Astrocyte (in vitro differentiated cells and primary cell): ENCODE results near the gene CEACAM18. TPM values are rescaled to one million over a fixed set of nuclear protein-coding genes. Genes with fewer than 3 reads are reported as not detected.

Source experiments
- DNase-seq: peaks from one replicate; pipeline ENCODE4 v3.0.0-alpha.2; 2010; ENCODE audit warnings: low read depth
- FAIRE-seq: peaks from 2 replicates; lab custom pipeline; 2011; peaks lifted over from hg19 to GRCh38; lab: Jason Lieb, UNC
- H2AFZ ChIP-seq: 2 replicates; pipeline ENCODE4 v1.6.0; 2012; ENCODE audit warnings: low read depth, low read length, inconsistent platforms
- H3K27ac ChIP-seq: 2 replicates; pipeline ENCODE4 v1.5.1; 2011; ENCODE audit warnings: low read depth, low read length, inconsistent platforms
- H3K27me3 ChIP-seq: 2 replicates; pipeline ENCODE4 v1.6.0; 2011; ENCODE audit warnings: low read length, inconsistent platforms; ENCODE audit not compliant: insufficient read depth
- H3K36me3 ChIP-seq: 2 replicates; pipeline ENCODE4 v1.5.1; 2011; ENCODE audit warnings: low read length, inconsistent platforms; ENCODE audit not compliant: insufficient read depth
- H3K4me1 ChIP-seq: 2 replicates; pipeline ENCODE4 v1.5.1; 2011; ENCODE audit warnings: low read length, inconsistent platforms; ENCODE audit not compliant: insufficient read depth
- H3K4me2 ChIP-seq: 2 replicates; pipeline ENCODE4 v1.6.0; 2012; ENCODE audit warnings: low read length, inconsistent platforms
- H3K4me3 ChIP-seq: 2 replicates; pipeline ENCODE4 v1.5.1; 2011; ENCODE audit warnings: low read depth, mild to moderate bottlenecking, low read length, inconsistent platforms; ENCODE audit not compliant: insufficient read depth
- H3K79me2 ChIP-seq: 2 replicates; pipeline ENCODE4 v1.6.0; 2012; ENCODE audit warnings: mild to moderate bottlenecking, low read length, inconsistent platforms; ENCODE audit not compliant: insufficient read depth
- H3K9ac ChIP-seq: 2 replicates; pipeline ENCODE4 v1.6.0; 2012; ENCODE audit warnings: mild to moderate bottlenecking, low read length, inconsistent platforms
- H3K9me3 ChIP-seq: 2 replicates; pipeline ENCODE4 v1.5.1; 2012; ENCODE audit warnings: low read depth, mild to moderate bottlenecking, low read length, inconsistent platforms; ENCODE audit not compliant: insufficient read depth
- H4K20me1 ChIP-seq: 2 replicates; pipeline ENCODE4 v1.6.0; 2012; ENCODE audit warnings: low read length, inconsistent platforms; ENCODE audit not compliant: insufficient read depth
- H3K27ac Mint-ChIP-seq: one replicate; pipeline ENCODE4 v1.8.0; 2021; ENCODE audit warnings: mild to moderate bottlenecking, mixed read lengths; ENCODE audit not compliant: unreplicated experiment
- H3K27me3 Mint-ChIP-seq: one replicate; pipeline ENCODE4 v1.8.0; 2021; ENCODE audit warnings: low read depth, mixed read lengths; ENCODE audit not compliant: unreplicated experiment
- H3K36me3 Mint-ChIP-seq: one replicate; pipeline ENCODE4 v1.8.0; 2021; ENCODE audit warnings: low read depth, mixed read lengths; ENCODE audit not compliant: unreplicated experiment
- H3K4me1 Mint-ChIP-seq: one replicate; pipeline ENCODE4 v1.8.0; 2021; ENCODE audit warnings: low read depth, mixed read lengths; ENCODE audit not compliant: unreplicated experiment
- H3K4me3 Mint-ChIP-seq: one replicate; pipeline ENCODE4 v1.8.0; 2021; ENCODE audit warnings: mild to moderate bottlenecking, moderate library complexity, mixed read lengths; ENCODE audit not compliant: unreplicated experiment
- H3K9me3 Mint-ChIP-seq: one replicate; pipeline ENCODE4 v1.8.0; 2021; ENCODE audit warnings: mild to moderate bottlenecking, mixed read lengths; ENCODE audit not compliant: unreplicated experiment
- CTCF ChIP-seq: IDR thresholded peaks from 2 replicates; pipeline ENCODE4 v1.5.1; 2011; ENCODE audit warnings: low read depth, mild to moderate bottlenecking, inconsistent platforms, low read length, moderate library complexity; ENCODE audit not compliant: insufficient read depth
- EZH2 ChIP-seq: IDR thresholded peaks from 2 replicates; pipeline ENCODE4 v1.6.1; 2012; ENCODE audit warnings: mild to moderate bottlenecking, low read length, inconsistent platforms; ENCODE audit not compliant: insufficient read depth
- total RNA-seq: library from RNA; stranded (reverse); gene quantifications from 2 replicates; pipeline ENCODE4 v1.2.1, GENCODE V29; 2021

CEACAM18 gene
- total RNA-seq, 1 donor from 2014 or later: not detected

DNA sequence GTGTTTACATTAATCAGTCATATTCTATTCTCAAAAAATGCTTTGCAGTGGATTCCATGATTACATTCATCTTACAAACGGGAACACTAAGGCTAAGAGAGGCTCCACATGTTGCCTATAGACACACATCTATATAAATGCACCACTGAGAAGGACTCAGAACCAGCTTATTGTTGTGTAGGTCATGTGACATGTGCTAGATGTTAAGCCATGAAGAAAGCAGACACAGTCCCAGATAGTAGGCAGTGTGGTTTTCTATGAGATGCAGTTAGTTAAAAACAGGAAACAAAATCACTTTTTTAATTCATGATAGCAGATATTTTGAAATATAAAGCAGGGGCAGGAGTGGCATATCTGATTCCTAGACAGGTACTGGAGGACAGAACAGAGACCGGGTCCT lies 42.4 kb downstream of the CEACAM18 start:
- H3K4me2 ChIP-seq: no peak overlapping the region
- no peaks in the 10 kb centered on the region for H3K27me3 ChIP-seq
- no peak overlapping the region for H3K27ac Mint-ChIP-seq
- no peaks in the 10 kb centered on the region for H4K20me1 ChIP-seq
- H3K9ac ChIP-seq: no peak overlapping the region
- no peaks in the 10 kb centered on the region for H3K4me1 Mint-ChIP-seq
- FAIRE-seq (no peak), DNase-seq (no peak)
- peaks cover 9% of the 10 kb centered on the region for H3K9me3 Mint-ChIP-seq
- no peaks in the 10 kb centered on the region for H3K36me3 Mint-ChIP-seq
- H3K4me3 Mint-ChIP-seq: no peak overlapping the region
- no peaks in the 10 kb centered on the region for H3K4me1 ChIP-seq
- no peak for TF ChIP-seq EZH2
- TF ChIP-seq CTCF: no peak
- H3K36me3 ChIP-seq: no peaks in the 10 kb centered on the region
- no peak overlapping the region for H3K4me3 ChIP-seq
- H2AFZ ChIP-seq: no peak overlapping the region
- no peaks in the 10 kb centered on the region for H3K79me2 ChIP-seq
- H3K27ac ChIP-seq: no peak overlapping the region
- H3K27me3 Mint-ChIP-seq: peaks cover 2% of the 10 kb centered on the region
- no peaks in the 10 kb centered on the region for H3K9me3 ChIP-seq

GRCh38 chr19:51521357-51521756 lies 43.0 kb downstream of the CEACAM18 start:
- Histone ChIP-seq H3K9ac (no peak overlapping the region), H3K79me2 (no peaks in the 10 kb centered on the region), H4K20me1 (no peaks in the 10 kb centered on the region), H3K36me3 (no peaks in the 10 kb centered on the region), H3K9me3 (no peaks in the 10 kb centered on the region), H3K27me3 (no peaks in the 10 kb centered on the region), H2AFZ (no peak overlapping the region), H3K4me2 (no peak overlapping the region), H3K4me3 (no peak overlapping the region), H3K4me1 (no peaks in the 10 kb centered on the region), H3K27ac (no peak overlapping the region)
- peaks cover 9% of the 10 kb centered on the region for H3K9me3 Mint-ChIP-seq
- H3K27me3 Mint-ChIP-seq: peaks cover 2% of the 10 kb centered on the region
- no peak overlapping the region for H3K4me3 Mint-ChIP-seq
- FAIRE-seq: no peak
- no peak for DNase-seq
- H3K27ac Mint-ChIP-seq: no peak overlapping the region
- H3K36me3 Mint-ChIP-seq: no peaks in the 10 kb centered on the region
- no peaks in the 10 kb centered on the region for H3K4me1 Mint-ChIP-seq
- no peak for TF ChIP-seq EZH2
- TF ChIP-seq CTCF: no peak

DNA sequence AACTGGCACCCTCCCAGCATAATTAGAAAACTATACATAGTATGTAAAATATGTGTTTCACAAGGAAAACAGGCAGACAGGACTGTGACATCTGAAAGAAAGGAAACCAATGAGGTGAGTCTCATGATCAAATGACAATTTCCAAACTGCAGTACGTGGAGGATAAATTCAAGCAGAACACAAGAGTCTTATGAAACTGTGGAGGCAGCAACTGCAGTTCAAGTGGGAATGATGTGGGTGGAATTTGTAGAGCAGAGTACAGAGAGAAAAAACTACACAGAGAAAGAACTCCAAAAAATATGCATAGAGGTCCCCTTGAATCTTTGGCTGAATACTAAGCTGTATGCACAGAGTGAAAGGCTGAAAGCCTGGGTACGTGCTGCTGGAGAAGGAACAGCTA lies 43.4 kb downstream of the CEACAM18 start:
- no peaks in the 10 kb centered on the region for H3K79me2 ChIP-seq
- H3K36me3 Mint-ChIP-seq: no peaks in the 10 kb centered on the region
- no peaks in the 10 kb centered on the region for H3K4me1 ChIP-seq
- H3K9me3 Mint-ChIP-seq: peaks cover 7% of the 10 kb centered on the region
- no peak overlapping the region for H2AFZ ChIP-seq
- H3K36me3 ChIP-seq: no peaks in the 10 kb centered on the region
- no peaks in the 10 kb centered on the region for H3K9me3 ChIP-seq
- TF ChIP-seq EZH2: no peak
- no peak for TF ChIP-seq CTCF
- peaks cover 2% of the 10 kb centered on the region for H3K27me3 Mint-ChIP-seq
- no peak overlapping the region for H3K4me3 Mint-ChIP-seq
- FAIRE-seq: no peak
- H3K4me3 ChIP-seq: no peak overlapping the region
- no peak for DNase-seq
- no peaks in the 10 kb centered on the region for H3K27me3 ChIP-seq
- H3K4me2 ChIP-seq: no peak overlapping the region
- H3K27ac Mint-ChIP-seq: no peak overlapping the region
- no peak overlapping the region for H3K9ac ChIP-seq
- no peak overlapping the region for H3K27ac ChIP-seq
- no peaks in the 10 kb centered on the region for H3K4me1 Mint-ChIP-seq
- H4K20me1 ChIP-seq: no peaks in the 10 kb centered on the region
